ENCODE data around the gene DRAM2. TPM values are rescaled to one million over a fixed set of nuclear protein-coding genes. Genes with fewer than 3 reads are reported as not detected.

Gene DRAM2
- 52.3 TPM for total RNA-seq

GRCh38 chr1:111139956-111140679 is at the start of gene DRAM2, which contains the start of gene CEPT1:
TSS of gene DRAM2 (minus strand) at chr1:111140093. CDS start at chr1:111131554, 8,539 bp downstream.
TSS of gene CEPT1 (plus strand) at chr1:111140223. CDS start at chr1:111147715, 7,492 bp downstream.
- DNase-seq (ENCODE audit: low spot score) = peak; percentile 95

- no peak for DNase-seq (ENCODE audit: low spot score)
Measured at GRCh38 chr1:111184663-111185062, 44.8 kb upstream of the DRAM2 start.

- no peak for DNase-seq (ENCODE audit: low spot score)
Measured at GRCh38 chr1:111183308-111184069, 43.6 kb upstream of the DRAM2 start.

- DNase-seq (ENCODE audit: low spot score) = no peak
Measured at GRCh38 chr1:111182052-111182451, 42.2 kb upstream of the DRAM2 start.

GRCh38 chr1:111179968-111180533 is 40.2 kb upstream of the DRAM2 start:
- no peak for DNase-seq (ENCODE audit: low spot score)

- DNase-seq (ENCODE audit: low spot score) = no peak
Measured at GRCh38 chr1:111176678-111177077, 36.8 kb upstream of the DRAM2 start.

GRCh38 chr1:111175349-111175748 is 35.5 kb upstream of the DRAM2 start:
- DNase-seq (ENCODE audit: low spot score) = no peak

- DNase-seq (ENCODE audit: low spot score) = no peak
Measured at GRCh38 chr1:111174070-111174469, 34.2 kb upstream of the DRAM2 start.

GRCh38 chr1:111172463-111172862 is 32.6 kb upstream of the DRAM2 start:
- DNase-seq (ENCODE audit: low spot score) = no peak

- DNase-seq (ENCODE audit: low spot score) = no peak
Measured at GRCh38 chr1:111164151-111164550, 24.3 kb upstream of the DRAM2 start.

- DNase-seq (ENCODE audit: low spot score) = no peak
Measured at GRCh38 chr1:111163363-111163762, 23.5 kb upstream of the DRAM2 start.

- DNase-seq (ENCODE audit: low spot score) = no peak
Measured at GRCh38 chr1:111162488-111162880, 22.6 kb upstream of the DRAM2 start.

GRCh38 chr1:111161843-111162487 is 22.1 kb upstream of the DRAM2 start:
- no peak for DNase-seq (ENCODE audit: low spot score)

GRCh38 chr1:111157431-111157830 is 17.5 kb upstream of the DRAM2 start:
- no peak for DNase-seq (ENCODE audit: low spot score)

- DNase-seq (ENCODE audit: low spot score) = no peak
Measured at GRCh38 chr1:111154021-111154999, 14.4 kb upstream of the DRAM2 start.

- DNase-seq (ENCODE audit: low spot score) = no peak
Measured at GRCh38 chr1:111151838-111152237, 11.9 kb upstream of the DRAM2 start.

- no peak for DNase-seq (ENCODE audit: low spot score)
Measured at GRCh38 chr1:111148376-111148881, 8.5 kb upstream of the DRAM2 start.

GRCh38 chr1:111147948-111148347 is 8.1 kb upstream of the DRAM2 start:
- no peak for DNase-seq (ENCODE audit: low spot score)

GRCh38 chr1:111145963-111146768 is 6.3 kb upstream of the DRAM2 start:
- no peak for DNase-seq (ENCODE audit: low spot score)

GRCh38 chr1:111145542-111145941 is 5.6 kb upstream of the DRAM2 start:
- no peak for DNase-seq (ENCODE audit: low spot score)

Measured in ureter (tissue), 1 donor.